Effector memory CD8-positive, alpha-beta T cell (primary cell): Measurements from ENCODE around the gene GPC6.

Source experiments
- ATAC-seq: fragments of 150-1000 bp; cut with Tn5 transposase; replicated peaks from 2 replicates; pipeline ENCODE4 v1.10.0; 2021; ENCODE audit warnings: mild to moderate bottlenecking, moderate library complexity
- DNase-seq, 3 experiments: peaks; one replicate each; pipeline ENCODE4 v3.0.0; 2021
- H3K27ac Mint-ChIP-seq, 2 donors: one replicate each; pipeline ENCODE4 v1.8.0; 2022; ENCODE audit warnings: mild to moderate bottlenecking in 2 of 2, mixed read lengths in 2 of 2, moderate library complexity in 2 of 2
- H3K27me3 Mint-ChIP-seq, 2 donors: one replicate each; pipeline ENCODE4 v1.8.0; 2022; ENCODE audit warnings: mixed read lengths in 2 of 2
- H3K36me3 Mint-ChIP-seq: one replicate; pipeline ENCODE4 v1.8.0; 2022; ENCODE audit warnings: mild to moderate bottlenecking, moderate library complexity, mixed read lengths; ENCODE audit not compliant: insufficient read depth
- H3K4me1 Mint-ChIP-seq, 2 donors: one replicate each; pipeline ENCODE4 v1.8.0; 2022; ENCODE audit warnings: low read depth in 2 of 2, mixed read lengths in 2 of 2
- H3K4me3 Mint-ChIP-seq, 2 donors: one replicate each; pipeline ENCODE4 v1.8.0; 2022; ENCODE audit warnings: mild to moderate bottlenecking in 2 of 2, mixed read lengths in 2 of 2, moderate library complexity in 2 of 2
- H3K9me3 Mint-ChIP-seq, 2 donors: one replicate each; pipeline ENCODE4 v1.8.0; 2022; ENCODE audit warnings: mixed read lengths in 2 of 2

GPC6 gene

GRCh38 chr13:93238711-93239110 lies 12.1 kb downstream of the GPC6 start:
- Mint-ChIP-seq H3K27ac (no peak overlapping the region), H3K4me3 (no peak overlapping the region), H3K36me3 (no peaks in the 10 kb centered on the region), H3K4me1 (peaks cover 0 to 2% of the 10 kb centered on the region in 2 donors), H3K27me3 (peaks cover 0 to 7% of the 10 kb centered on the region in 2 donors), H3K9me3 (peaks cover 9 to 22% of the 10 kb centered on the region in 2 donors)
- no peak for DNase-seq
- ATAC-seq = no peak

GRCh38 chr13:93243375-93244063 lies 16.9 kb downstream of the GPC6 start:
- Mint-ChIP-seq H3K27me3 (peaks cover 0 to 18% of the 10 kb centered on the region in 2 donors), H3K27ac (no peak overlapping the region), H3K4me1 (peaks cover 0 to 2% of the 10 kb centered on the region in 2 donors), H3K4me3 (no peak overlapping the region), H3K36me3 (no peaks in the 10 kb centered on the region), H3K9me3 (peaks cover 9 to 22% of the 10 kb centered on the region in 2 donors)
- ATAC-seq (no peak), DNase-seq (no peak)

DNA sequence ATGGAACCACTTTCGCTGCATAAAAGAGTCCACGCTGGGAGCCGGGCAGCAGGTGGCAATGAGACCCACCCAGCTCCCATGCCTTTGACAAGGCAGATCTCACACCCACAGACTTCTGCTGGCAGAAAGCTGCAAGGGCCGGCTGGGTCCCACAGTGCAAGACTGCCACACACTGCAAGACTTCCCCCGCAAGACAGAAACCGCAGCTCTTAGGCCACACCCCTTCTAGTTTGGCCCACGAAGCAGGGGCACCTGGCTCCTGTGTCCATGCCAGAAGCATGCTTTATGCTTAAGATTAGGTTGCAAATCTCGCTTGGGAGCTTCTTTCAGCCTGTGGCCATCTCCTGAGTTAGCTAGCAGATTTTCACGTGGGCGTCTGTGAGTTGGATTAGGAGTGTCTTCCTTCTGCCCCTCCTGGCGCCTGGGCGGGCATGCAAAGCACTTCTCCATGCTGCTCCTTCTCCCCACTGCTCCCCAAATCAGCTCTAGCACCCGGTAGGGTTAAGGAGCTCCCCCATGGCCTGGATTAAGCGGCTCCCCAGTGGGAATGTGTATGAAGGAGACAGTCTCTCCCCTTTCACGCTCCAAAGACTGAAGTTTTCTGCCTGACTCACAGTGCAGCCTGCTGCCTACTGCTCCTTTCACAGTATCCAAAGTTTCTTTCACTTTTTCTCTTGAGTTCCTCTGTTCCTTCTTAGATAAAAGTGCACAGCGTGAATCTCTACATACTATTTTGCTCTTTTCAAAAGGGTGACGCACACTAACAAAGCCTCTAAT lies 17.7 kb downstream of the GPC6 start:
- ATAC-seq (no peak), DNase-seq (no peak)
- no peak overlapping the region for H3K4me3 Mint-ChIP-seq
- H3K9me3 Mint-ChIP-seq = peaks cover 8 to 22% of the 10 kb centered on the region in 2 donors
- H3K36me3 Mint-ChIP-seq = no peaks in the 10 kb centered on the region
- H3K27ac Mint-ChIP-seq = no peak overlapping the region
- H3K4me1 Mint-ChIP-seq = peaks cover 0 to 2% of the 10 kb centered on the region in 2 donors
- peaks cover 0 to 18% of the 10 kb centered on the region in 2 donors for H3K27me3 Mint-ChIP-seq

- no peaks in the 10 kb centered on the region for H3K36me3 Mint-ChIP-seq
- ATAC-seq = no peak
- H3K4me3 Mint-ChIP-seq = no peak overlapping the region
- peaks cover 6 to 25% of the 10 kb centered on the region in 2 donors for H3K9me3 Mint-ChIP-seq
- no peak overlapping the region for H3K27ac Mint-ChIP-seq
- no peak for DNase-seq
- H3K4me1 Mint-ChIP-seq = peaks cover 0 to 2% of the 10 kb centered on the region in 2 donors
- H3K27me3 Mint-ChIP-seq = peaks cover 0 to 20% of the 10 kb centered on the region in 2 donors
These were observed 18.3 kb downstream of the GPC6 start for GRCh38 chr13:93244918-93245280.

DNA sequence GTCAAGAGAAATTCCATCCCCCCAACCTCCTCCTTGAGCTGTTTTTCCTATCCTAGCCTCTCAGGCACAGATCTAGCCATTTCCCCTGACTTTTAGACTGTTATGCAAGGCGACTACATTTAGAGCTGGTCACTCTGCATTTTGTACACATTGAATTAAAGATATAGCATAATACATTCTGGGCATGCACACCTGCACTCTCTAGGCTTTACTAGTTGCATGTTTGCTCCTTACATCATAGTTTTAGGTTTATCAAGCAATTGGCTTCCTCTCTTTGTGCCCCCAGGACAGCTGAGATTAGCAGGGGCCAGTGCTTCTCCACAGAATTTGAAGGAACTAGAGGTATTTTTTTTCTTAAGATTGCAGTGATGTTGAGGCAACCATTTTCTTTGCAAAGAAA lies 19.5 kb downstream of the GPC6 start:
- ATAC-seq (no peak), DNase-seq (no peak)
- Mint-ChIP-seq H3K4me1 (peaks cover 0 to 2% of the 10 kb centered on the region in 2 donors), H3K36me3 (no peaks in the 10 kb centered on the region), H3K4me3 (no peak overlapping the region), H3K27ac (no peak overlapping the region), H3K9me3 (peaks cover 6 to 32% of the 10 kb centered on the region in 2 donors), H3K27me3 (peaks cover 0 to 24% of the 10 kb centered on the region in 2 donors)

GRCh38 chr13:93248627-93249047 lies 22.0 kb downstream of the GPC6 start:
- Mint-ChIP-seq H3K9me3 (peaks cover 4 to 11% of the 10 kb centered on the region in 2 donors), H3K27me3 (peaks cover 0 to 18% of the 10 kb centered on the region in 2 donors), H3K4me3 (no peak overlapping the region), H3K36me3 (no peaks in the 10 kb centered on the region), H3K4me1 (peaks cover 0 to under 1% of the 10 kb centered on the region in 2 donors), H3K27ac (no peak overlapping the region)
- DNase-seq (no peak), ATAC-seq (no peak)

DNA sequence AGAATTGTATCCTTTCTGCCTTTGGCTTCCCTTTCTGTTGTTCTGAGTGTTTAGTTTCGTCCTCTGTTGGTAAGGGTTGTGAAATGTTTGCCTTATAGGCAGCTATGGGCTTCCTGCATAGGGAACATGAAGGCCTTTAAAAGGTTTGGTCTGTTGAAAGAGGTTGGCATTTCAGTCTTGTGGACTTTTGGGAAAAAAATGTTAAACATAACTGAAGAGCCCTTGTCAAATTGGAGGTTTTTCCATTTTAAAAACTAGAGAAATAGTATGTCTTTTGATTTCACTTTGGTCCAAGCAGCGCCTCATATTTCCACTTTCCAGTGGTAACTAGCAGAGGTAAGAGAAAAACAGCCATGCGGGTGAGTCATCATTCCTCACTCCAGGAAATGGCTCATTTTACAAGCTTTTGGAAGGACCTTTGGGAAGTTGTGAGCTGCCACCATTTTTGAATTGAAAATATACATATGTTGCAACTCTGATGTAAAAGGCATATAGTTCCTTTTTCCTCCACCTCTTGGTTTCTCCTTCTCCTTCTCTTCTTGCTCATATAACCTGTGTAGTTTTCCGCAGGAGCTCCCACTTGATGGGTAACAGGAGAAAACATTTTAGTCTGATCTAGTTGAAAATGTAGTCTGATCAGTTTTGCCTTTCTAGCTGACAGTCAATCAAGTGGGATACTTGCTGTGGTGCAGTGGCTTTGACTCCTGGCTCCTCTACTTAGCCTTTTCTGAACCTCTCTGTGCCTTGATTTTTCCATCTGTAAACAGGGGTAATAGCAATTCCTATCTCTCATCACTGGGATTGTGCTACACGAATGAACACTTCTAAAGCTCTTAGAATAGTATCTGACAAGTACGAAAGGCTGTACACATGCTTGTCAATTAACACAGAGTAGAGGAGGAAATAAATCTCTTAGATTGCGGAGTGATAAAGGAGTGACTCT lies 23.0 kb downstream of the GPC6 start:
- no peaks in the 10 kb centered on the region for H3K4me1 Mint-ChIP-seq
- peaks cover 4 to 10% of the 10 kb centered on the region in 2 donors for H3K9me3 Mint-ChIP-seq
- H3K27ac Mint-ChIP-seq = no peak overlapping the region
- H3K36me3 Mint-ChIP-seq = no peaks in the 10 kb centered on the region
- DNase-seq (no peak), ATAC-seq (no peak)
- H3K4me3 Mint-ChIP-seq = no peak overlapping the region
- H3K27me3 Mint-ChIP-seq = peaks cover 0 to 11% of the 10 kb centered on the region in 2 donors

GRCh38 chr13:93254775-93255174 lies 28.2 kb downstream of the GPC6 start:
- H3K4me3 Mint-ChIP-seq = no peak overlapping the region
- no peaks in the 10 kb centered on the region for H3K36me3 Mint-ChIP-seq
- H3K9me3 Mint-ChIP-seq = peaks cover 2 to 8% of the 10 kb centered on the region in 2 donors
- ATAC-seq = no peak
- H3K27me3 Mint-ChIP-seq = peaks cover 0 to 5% of the 10 kb centered on the region in 2 donors
- no peak for DNase-seq
- no peak overlapping the region for H3K27ac Mint-ChIP-seq
- no peaks in the 10 kb centered on the region for H3K4me1 Mint-ChIP-seq

- no peak overlapping the region for H3K27ac Mint-ChIP-seq
- DNase-seq (no peak), ATAC-seq (no peak)
- H3K4me3 Mint-ChIP-seq = no peak overlapping the region
- H3K9me3 Mint-ChIP-seq = no peaks in the 10 kb centered on the region
- H3K27me3 Mint-ChIP-seq = no peaks in the 10 kb centered on the region
- no peaks in the 10 kb centered on the region for H3K36me3 Mint-ChIP-seq
- H3K4me1 Mint-ChIP-seq = no peaks in the 10 kb centered on the region
These were observed 30.4 kb downstream of the GPC6 start for GRCh38 chr13:93256998-93257397.

DNA sequence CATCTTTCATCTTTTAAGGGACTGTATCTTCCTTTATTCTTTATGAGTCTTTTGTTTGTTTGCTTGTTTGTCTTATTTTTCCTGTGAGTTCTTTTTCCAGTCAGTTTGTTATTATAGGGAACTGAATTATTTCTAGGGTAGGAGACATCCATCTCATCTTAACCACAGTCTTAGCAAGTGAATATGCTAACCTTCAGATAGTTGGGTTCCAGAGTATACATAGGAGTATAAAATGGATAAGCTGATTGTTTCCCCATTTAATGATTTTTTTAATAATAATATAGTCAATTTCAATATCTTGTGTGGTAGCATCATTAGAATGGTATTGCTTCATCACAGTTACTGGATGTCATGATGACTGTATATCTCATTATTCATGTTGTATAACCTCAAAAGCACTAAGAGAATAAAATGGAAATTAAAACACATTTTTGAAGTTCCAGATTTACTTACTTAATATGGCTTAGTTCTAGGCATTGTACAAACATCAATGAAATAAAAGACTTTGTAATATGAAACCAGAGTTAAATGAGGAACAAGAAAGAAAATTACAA lies 33.0 kb downstream of the GPC6 start:
- Mint-ChIP-seq H3K4me1 (no peaks in the 10 kb centered on the region), H3K4me3 (no peak overlapping the region), H3K27me3 (no peaks in the 10 kb centered on the region), H3K9me3 (peaks cover 0 to 4% of the 10 kb centered on the region in 2 donors), H3K27ac (no peak overlapping the region), H3K36me3 (no peaks in the 10 kb centered on the region)
- DNase-seq (no peak), ATAC-seq (no peak)

DNA sequence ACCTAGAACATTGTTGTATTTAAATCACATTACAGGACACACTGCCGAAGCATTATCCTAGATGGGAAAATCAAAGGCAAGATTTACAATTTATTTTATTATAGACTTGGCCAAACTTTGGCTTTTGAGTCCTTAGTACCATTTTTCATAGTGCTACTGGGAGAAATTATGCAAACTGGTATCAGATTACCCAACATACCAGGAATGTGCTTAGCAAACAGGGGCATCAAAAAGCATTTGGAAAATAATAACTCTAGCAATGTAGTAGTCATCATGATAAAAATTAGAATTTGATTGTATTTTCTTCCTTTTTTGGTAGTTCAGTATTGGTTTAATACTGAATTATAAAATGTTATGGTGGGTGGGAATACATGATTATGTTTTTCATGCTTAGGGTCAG lies 34.0 kb downstream of the GPC6 start:
- DNase-seq = no peak
- ATAC-seq = no peak
- H3K27me3 Mint-ChIP-seq = no peaks in the 10 kb centered on the region

DNA sequence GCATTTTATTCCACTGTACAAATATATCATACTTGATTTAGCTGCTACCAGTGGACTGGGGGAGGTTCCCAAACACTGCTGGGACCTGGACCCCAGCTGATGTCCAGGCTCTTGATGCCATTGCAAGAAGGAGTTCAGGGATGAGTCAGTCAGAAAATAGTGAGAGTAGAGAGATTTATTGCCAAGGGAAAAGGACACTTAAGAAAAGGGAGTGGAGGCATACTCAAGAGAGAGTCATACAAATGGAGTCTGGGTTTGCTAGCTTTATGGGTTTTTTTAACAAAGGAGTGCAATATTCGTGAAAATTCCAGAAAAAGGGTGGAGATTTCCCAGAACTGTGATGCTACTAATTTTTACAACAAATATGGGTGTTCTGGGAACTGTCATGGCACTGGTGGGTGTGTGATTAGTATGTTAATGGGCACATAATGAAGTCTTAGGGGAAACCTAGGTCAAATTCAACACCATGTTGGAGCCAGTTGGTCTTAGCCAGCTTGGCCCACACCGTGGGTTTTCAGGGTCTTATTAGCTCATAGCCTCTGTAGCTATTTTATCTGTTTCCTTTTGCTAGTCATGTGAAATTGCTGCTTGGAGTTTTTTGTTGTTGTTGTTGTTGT lies 36.2 kb downstream of the GPC6 start:
- no peak overlapping the region for H3K4me3 Mint-ChIP-seq
- no peaks in the 10 kb centered on the region for H3K27me3 Mint-ChIP-seq
- peaks cover 0 to 4% of the 10 kb centered on the region in 2 donors for H3K9me3 Mint-ChIP-seq
- no peak for DNase-seq
- no peak for ATAC-seq
- H3K4me1 Mint-ChIP-seq = no peaks in the 10 kb centered on the region
- H3K36me3 Mint-ChIP-seq = no peaks in the 10 kb centered on the region
- H3K27ac Mint-ChIP-seq = no peak overlapping the region

More for the DNA sequence above, 34.0 kb downstream of the GPC6 start:
- Mint-ChIP-seq H3K36me3 (no peaks in the 10 kb centered on the region), H3K9me3 (peaks cover 0 to 4% of the 10 kb centered on the region in 2 donors), H3K4me3 (no peak overlapping the region), H3K27ac (no peak overlapping the region), H3K4me1 (no peaks in the 10 kb centered on the region)
